NCI-H446 (cell line): ENCODE measurements around the gene TOP1.
"Not testable (repeated sequence)": the region's sequence is repeated elsewhere in the genome, so short reads cannot be mapped to it uniquely, and the experiment has no call there.

Experiments
- DNase-seq, 2 experiments: peaks; one replicate each; lab custom pipeline; 2025; lab: John Stamatoyannopoulos, UW

Gene TOP1

GRCh38 chr20:41094353-41095055 is 65.9 kb downstream of the TOP1 start:
- no peak for DNase-seq

GRCh38 chr20:41095110-41095969 is 66.7 kb downstream of the TOP1 start:
- DNase-seq: peak in 1 of 2 experiments; percentile 57

GRCh38 chr20:41098703-41099250 is 70.2 kb downstream of the TOP1 start:
- no peak for DNase-seq

- DNase-seq: no peak
Observed at GRCh38 chr20:41100001-41100480, 71.4 kb downstream of the TOP1 start.

GRCh38 chr20:41101660-41102059 is 73.0 kb downstream of the TOP1 start:
- DNase-seq: no peak

GRCh38 chr20:41108531-41108930 is 79.9 kb downstream of the TOP1 start:
- DNase-seq: no peak

- no peak for DNase-seq
Observed at GRCh38 chr20:41110012-41110411, 81.4 kb downstream of the TOP1 start.

GRCh38 chr20:41110930-41111577 is 82.4 kb downstream of the TOP1 start:
- no peak for DNase-seq

GRCh38 chr20:41111578-41111951 is 82.9 kb downstream of the TOP1 start:
- DNase-seq: no peak

GRCh38 chr20:41116282-41116956 is 87.8 kb downstream of the TOP1 start:
- DNase-seq: no peak

GRCh38 chr20:41118159-41118558 is 89.5 kb downstream of the TOP1 start:
- not testable (repeated sequence) for DNase-seq

GRCh38 chr20:41118632-41119031 is 90.0 kb downstream of the TOP1 start:
- DNase-seq: no peak

- no peak for DNase-seq
Observed at GRCh38 chr20:41119614-41120561, 91.3 kb downstream of the TOP1 start.

GRCh38 chr20:41121399-41121798 is 92.8 kb downstream of the TOP1 start:
- no peak for DNase-seq

GRCh38 chr20:41123631-41124030 is 95.0 kb downstream of the TOP1 start:
- DNase-seq: no peak

- DNase-seq: no peak
Observed at GRCh38 chr20:41124451-41125094, 96.0 kb downstream of the TOP1 start.

GRCh38 chr20:41125530-41126457 is 97.2 kb downstream of the TOP1 start:
- DNase-seq: no peak

GRCh38 chr20:41126719-41127118 is 98.1 kb downstream of the TOP1 start:
- no peak for DNase-seq

GRCh38 chr20:41128317-41128716 is 99.7 kb downstream of the TOP1 start:
- not testable (repeated sequence) for DNase-seq
